SIG-M5 treated with dmso at 0.1 percent for 504 hours (cell line): ENCODE results near the gene ADCY1.

Experiments used
- DNase-seq: peaks from one replicate; lab custom pipeline; 2025; ENCODE audit not compliant: unreplicated experiment; lab: John Stamatoyannopoulos, UW

The ADCY1 gene

DNA sequence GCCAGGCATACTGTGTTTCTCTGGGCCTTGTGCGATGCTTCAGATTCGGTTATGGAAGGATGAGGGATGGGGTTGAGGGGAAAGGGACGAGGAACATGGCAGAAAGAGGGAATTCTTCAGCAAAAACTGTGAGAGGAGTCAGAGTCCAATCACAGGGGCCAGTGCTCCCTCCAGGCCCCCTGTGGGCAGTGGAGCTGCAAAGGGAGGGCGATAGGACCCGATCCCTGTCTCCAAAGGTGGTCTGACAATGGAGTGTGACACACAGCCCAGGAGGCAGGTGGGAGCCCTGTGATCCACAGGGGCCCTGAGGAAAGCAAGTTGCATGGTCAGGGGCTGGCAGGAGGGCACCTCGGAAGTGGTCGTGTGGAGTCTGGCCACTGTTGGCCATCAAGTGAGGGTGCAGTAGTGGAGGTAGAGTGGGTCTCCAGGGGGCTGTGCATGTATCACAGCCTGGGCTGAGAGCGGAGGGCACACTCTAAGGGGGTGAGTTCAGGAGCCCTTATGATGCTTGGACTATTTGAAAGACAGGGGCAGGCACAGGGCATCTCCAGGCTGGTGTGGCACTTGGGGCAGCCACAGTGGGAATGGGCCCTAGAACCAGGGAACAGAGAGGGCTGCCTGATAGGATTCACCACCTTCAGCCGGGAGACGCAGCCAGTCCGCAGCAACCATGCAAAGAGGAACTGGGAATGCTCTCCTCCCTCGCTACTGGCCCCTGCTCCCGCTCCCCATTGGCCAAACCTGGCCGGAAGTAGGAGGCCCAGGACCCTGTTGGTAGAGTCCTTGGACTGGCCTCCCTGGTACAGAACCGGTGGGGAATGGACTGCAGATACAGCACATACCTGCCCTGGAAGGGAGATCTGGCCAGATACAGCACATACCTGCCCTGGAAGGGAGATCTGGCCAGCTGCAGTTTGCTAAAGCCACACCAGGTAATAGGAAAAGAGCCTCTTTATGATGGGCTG, 115.9 kb downstream of the ADCY1 start:
- DNase-seq, result no peak

DNA sequence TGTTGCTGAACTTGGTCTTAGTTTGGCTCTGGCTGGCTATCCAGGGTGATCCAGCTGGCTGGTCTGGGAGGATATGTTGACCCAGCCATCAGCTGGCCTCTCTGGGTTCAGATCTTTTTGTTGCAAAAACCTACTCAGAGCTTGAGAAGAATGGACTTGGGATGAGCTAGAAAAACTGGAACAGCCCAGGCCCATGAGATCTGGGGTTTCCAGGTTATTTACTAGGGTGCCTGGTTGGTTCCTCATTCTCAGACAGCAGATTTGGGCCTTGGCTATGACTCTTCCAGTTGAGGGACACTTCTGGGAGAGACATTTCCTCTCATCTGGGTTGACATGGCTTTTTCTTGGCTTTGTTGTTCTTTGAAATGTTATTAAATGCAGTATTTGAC, 116.6 kb downstream of the ADCY1 start:
- DNase-seq, result no peak

DNA sequence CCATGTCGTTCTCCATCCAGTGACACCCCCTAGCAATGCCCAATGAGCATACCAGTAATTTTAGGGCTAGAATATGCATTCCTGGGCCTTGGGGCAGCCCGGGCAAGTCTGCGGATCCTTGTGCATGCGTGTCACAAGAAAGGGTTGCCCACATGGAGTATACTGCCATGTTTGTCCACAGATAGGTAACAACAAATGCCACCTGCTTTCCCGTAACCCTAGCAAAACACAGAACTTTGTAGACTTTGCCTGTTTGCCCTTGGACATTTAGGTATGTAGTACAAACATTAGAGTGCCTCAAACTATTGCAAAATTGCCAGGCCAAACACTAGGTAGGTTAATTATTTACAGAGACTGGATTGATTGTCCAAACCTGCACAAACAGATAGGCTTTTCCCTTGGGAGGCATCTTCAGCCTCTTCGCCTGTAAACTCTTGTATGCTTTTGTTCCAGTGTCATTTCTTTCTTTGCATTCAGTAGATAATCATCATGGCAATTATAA, 117.0 kb downstream of the ADCY1 start:
- no peak for DNase-seq

DNA sequence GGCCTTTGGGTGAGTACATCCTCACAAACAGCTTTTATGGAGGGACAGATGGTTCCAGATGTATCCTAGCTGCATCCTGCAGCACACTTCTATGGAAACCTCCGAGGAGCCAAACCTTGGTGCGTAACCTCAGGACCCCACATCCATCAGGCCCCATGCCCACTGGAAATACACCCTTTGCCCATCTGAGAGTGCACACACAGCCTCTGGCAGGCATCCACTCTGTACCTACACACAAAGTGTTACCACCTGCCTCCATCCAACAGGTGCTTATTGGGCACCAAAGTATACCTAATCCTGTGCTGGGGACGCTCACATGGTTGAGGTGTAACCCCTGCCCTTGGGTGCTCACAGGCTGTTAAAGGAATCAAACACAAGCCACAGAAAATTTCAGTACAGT, 117.9 kb downstream of the ADCY1 start:
- DNase-seq, result no peak

DNA sequence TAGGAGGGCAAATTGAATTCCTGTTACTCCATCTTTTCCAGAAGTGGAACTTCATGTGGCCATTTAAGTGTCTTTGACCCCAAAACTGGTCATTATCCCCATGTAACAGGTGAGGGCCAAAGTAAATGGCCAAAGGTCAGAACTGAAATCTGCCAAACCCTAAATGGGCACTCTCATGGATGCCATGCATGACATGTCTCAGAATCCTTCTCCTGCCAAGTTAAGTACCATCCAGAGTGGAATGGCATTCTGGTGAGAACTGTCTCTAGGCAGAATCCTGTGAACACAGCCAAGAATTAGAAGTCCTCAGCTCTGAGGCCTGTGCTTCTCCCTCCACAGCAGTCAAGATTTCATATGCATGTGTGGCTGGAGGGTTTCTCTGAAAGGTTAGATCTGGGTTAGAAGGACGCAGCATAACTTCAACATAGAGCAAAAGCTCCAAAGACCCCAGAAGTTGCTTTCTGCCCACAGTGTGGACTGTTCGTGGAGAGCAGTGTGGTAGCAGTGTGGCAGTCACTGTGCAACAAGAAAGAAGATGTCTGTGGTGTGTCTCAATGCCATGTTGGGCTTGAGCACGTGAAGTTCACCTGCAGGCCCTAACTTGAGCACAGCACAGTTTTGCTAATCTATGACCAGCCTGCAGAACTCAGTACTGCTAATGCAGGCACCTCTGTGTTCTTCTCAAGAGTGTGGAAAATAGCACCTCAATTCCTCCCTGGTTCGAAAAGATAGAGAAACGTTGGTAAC, 121.3 kb downstream of the ADCY1 start:
- DNase-seq, result no peak

DNA sequence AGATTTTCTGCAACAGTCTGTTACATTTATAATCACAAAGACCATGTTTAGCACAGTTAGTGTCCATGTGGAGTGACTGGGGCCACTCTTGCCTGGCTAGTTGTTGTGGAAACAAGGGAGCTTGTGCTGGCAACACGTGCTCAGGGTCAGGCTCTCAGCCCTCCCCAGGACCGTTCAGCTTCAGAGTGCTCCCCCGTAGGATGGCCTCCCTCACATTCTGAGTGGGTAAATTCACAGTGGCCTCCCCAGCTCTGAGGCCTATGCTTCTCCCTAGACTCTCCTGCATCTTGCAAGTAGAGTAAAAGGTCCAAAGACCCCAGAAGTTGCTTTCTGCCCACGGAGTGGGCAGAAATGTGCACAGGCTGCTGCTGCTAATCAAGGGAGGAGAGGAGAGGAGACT, 122.3 kb downstream of the ADCY1 start:
- DNase-seq, result no peak

DNA sequence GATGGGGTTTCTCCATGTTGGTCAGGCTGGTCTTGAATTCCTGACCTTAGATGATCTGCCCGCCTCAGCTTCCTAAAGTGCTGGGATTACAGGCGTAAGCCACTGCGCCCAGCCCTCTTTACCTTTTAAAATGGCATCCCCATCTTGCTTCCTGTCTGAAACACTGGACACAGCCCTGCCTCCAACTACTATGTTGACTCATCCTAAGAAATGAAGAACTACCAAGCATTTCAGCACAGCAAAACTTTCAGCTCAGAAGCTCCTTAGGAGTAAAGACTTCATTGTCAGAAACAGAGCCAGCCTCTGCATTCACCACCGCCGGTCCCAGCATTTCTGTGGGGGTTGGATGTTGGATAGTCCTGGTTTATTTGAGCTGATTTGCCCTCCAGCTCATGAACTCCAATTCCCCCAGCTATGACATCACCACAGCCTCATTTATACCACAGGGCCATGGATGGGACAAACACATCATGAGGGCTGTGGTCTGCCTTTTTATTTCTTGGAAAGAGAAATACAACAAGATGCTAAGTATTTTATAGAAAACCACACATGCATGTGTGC, 123.5 kb downstream of the ADCY1 start:
- no peak for DNase-seq

DNA sequence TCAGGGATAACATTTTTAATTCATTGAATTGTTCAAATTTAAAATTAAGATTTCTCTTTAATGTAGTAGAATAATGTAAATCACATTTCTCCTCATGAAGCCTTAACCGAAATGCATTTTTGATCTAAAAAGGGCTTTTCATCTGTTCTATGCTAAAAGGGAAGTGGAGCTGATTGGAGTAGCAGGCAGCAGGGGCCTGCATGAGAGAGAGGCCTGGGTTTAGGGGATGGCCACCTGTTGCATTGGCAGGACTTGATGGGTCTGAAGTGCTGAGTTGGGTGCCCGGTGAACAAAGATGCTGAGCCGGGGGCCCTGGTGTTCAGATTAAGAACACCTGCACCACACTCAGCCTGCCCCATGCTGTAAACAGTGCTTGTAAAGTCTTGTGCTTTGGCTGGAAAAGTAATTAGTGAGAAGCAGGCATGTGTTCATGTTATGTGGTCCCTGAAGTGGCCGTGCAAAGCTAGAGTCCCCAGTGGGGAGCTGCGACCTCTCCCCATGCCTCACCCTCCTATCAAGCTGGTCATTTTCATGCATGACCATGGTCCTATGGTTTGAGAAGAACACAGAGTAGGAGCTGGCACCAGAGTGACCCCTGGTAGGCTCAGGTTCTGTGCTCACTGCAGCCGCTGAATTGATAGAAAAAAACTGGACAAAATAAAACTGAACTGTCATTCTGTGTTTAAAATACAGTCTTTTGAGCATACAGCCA, 124.3 kb downstream of the ADCY1 start:
- no peak for DNase-seq

DNA sequence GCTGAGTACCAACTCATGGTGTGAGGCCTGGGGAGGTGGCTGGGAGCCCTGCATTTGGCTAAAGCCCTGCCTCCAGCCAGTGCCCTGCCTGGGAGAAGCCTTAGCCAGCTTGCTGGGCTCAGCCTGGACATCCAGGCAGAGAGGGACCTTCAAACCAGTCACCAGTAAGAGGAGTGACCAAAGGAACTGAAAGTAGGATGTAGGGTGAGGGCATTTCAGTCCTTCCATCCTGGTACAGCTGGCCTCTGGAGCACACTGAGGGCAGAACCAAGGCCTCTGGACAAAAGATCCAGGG, 124.8 kb downstream of the ADCY1 start:
- DNase-seq, result no peak

DNA sequence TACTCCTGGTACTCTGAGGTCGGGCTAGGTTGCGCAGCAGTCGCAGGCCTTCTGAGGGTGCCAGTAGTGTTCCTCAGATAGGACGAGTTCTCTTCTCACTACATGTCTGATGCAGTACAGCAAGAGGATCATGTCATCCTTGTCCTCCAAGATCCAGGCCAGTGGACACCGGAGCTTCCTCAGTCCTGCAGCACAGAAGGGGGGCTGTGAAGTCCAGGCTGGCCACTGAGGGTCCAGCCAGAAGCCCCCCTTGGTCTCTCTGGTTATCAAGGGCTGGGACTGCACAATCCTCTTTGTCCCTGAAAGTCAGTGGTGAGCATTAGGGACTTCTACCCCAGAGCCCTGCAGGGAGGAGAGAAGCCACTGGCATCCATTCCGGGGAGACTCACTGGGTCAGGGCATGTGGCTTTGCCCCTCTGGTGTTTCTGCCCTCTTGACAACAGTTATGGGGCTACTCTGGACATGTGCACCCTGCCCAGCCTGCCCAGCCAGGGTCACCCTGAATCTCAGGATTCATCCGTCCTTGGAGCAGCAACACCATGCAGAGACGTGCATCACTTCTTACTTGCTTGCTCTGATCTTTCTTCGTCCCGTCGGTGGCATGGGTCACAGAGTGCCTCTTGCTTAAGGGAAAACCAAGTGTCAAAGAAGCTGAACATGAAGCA, 125.7 kb downstream of the ADCY1 start:
- no peak for DNase-seq

DNA sequence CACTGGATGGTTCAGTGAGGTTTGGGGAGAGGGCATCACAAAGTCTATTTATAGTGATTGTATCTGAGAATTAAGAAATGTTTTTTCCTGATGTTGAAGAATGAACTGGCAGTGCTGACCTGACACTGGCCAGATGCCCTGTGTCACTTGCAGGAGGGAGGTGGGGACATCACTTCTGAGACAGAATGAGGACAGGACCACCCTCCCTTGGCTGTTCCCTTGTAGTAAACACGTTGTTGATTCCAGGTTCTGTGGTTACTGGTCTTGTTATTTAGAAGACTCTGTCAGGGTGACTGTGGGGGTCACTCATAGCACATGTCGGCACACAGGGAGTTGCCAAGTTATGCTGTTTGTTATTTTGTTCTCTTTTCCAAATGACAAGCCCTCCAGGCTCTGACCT, 126.4 kb downstream of the ADCY1 start:
- no peak for DNase-seq

DNA sequence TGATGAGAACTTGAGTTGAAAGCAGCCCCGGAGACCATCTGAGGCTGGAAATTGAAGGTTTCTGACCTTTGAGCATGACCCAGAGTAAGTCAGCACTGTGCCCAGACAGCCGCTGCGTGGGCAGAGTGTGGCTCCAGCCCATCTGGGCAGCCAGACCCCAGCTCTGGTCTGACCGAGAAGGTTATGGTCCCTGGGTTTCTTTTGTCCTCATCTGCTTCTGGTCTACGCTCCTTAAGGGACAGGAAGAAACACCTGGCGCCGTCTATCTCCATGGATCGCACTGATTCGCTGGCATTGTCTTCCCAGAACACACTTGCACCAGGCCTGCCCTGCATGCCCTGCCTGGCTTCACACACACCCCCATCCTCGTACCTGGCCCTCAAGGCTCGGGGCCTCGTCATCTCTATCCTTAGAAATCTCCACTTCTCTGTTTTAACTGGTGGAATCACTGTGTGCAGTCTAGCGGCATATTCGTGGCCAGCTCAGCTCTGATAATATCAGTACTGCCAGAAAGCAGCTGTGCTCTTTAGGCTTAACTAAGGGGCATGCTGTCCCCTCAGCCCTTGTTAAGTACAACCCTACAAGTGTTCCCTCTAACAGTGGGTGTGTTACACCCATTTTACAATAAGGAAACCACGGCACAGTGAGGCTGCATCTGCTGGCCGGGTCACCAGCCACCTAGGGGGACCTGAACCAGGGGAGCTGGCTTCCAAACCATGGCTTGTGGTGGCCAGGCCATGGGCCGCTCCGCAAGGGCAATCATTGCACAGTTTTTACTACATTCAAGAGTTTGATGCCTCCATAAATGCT, 127.7 kb downstream of the ADCY1 start:
- DNase-seq, result no peak

DNA sequence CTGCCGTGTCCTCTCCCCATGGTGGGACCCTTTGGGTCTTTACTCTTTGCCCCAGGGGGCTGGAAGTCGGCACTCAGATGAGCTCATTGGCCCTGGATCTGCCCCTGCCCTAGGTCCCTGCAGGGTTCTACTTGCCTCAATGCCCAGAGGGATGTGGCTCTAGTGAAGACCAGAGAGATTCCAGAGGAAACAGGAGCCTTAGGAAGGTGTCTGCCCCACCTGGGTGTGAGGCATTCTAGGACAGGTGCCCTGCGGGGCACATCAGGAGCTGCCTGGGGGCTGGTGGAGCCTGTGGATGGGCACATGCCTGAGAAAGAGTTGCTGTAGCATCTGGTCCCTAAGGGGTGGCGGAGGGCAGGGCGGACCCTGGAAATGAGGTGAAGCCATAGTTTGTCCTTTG, 128.6 kb downstream of the ADCY1 start:
- DNase-seq, result no peak

DNA sequence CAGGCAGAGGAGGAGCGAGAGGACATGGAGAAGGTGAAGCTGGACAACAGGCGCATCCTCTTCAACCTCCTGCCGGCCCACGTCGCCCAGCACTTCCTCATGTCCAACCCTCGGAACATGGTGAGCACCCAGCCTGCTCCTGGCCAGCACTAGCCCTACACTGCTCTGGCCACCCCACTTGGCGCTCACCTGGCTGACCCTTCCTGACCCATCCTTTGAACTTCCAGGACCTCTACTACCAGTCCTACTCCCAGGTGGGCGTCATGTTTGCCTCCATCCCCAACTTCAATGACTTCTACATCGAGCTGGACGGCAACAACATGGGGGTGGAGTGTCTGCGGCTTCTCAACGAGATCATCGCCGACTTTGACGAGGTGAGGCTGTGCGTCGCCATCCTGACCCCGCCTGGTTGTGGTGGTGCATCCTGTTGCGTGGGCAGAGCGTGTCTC, 129.2 kb downstream of the ADCY1 start:
- DNase-seq, result no peak

DNA sequence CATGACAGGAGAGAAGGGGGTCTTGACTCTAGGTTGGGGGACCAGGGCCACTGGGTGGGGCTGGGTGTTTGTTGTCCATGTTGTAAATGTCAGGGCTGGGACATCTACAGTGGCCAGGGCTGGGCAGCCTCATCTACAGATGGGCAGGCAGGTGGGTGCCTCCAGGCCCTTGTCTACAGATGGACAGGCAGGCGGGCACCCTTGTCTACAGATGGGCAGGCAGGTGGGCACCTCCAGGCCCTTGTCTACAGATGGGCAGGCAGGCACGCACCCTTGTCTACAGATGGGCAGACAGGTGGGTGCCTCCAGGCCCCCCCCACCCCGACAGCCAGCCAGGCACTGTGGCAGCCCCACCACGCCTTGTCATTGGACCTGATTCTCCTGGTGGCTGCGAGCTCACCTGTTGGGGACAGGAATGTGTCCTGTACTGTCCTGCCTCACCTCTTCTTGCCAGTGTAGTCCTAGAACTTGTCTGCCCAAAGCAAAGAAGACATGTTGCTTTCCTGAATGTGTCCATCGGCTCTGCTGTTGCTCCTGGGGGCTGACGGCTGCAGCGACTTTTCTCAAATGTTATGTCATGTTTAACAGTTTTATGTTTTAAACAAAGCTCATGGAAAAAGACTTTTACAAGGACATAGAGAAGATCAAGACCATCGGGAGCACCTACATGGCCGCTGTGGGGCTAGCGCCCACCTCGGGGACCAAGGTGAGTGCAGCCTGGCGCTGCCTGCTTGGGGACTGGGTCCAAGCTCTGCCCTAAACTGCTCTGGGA, 129.9 kb downstream of the ADCY1 start:
- no peak for DNase-seq

DNA sequence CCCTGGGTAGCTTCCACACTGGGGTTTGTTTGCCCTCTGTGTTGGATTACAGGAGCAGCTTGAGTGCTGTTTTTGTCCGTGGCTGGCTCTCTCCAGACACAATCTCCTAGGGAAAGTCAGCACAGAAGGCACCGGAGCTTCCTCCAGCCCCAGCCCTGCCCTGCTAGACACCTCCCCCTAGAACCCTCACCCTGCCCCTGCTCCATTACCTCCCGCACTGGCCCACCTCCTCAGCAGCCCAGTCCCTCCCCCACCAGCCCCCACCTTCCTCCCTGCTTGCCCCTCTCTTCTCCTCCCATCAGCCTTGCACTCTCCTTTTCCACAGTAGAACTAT, 130.5 kb downstream of the ADCY1 start:
- DNase-seq, result no peak

DNA sequence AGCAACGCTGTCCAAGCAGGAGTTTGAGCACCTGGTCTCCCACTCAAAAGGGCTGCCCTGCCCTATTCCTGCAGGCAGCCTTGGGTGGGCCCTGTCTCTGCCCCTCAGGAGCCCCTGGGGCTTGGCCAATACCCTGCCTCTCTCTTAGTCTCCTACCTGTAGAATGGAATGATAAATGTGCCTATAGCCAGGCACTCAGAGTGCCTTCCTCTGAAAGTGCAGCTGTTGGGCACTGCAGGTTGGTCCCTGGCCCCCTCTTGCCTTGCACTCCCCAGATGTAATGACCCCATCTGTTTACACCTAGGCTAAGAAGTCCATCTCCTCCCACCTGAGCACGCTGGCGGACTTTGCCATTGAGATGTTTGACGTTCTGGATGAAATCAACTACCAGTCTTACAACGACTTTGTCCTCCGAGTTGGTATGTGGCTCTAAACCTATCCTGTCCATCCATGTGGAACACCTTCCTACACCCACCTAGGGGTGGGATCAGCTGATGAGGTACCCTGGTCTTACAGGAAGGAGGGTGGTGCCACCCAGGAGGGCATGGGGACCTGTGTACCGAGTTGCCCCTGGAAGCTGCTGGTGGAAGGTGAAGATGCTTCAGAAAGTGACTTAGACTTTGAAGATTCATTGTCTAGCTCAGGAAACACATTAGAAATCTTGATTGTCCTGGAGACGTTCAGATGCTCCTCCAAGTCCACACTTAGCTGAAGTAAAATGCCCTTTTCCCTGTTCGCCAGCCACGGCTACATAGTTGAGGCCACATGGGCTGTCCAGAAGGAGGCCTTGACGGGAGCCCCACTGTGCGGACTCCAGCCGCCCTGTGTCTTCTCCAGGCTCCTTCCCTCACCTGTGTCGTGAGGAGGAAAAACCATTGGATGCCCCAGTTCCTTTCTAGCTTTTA, 134.1 kb downstream of the ADCY1 start:
- no peak for DNase-seq
